Measurements from ENCODE around the gene SLC6A19.

GRCh38 chr5:1270933-1271914, 69.8 kb downstream of the SLC6A19 start:
- no peak for TF ChIP-seq GATA2 (IDR thresholded peaks at IDR 0.05; ENCODE audit: low read depth, low read length)
- TF ChIP-seq GATA3 (IDR thresholded peaks at IDR 0.05; ENCODE audit: low read depth, low read length) = no peak
